Measurements from ENCODE around the gene ICA1.
"Not testable (repeated sequence)": the region's sequence is repeated elsewhere in the genome, so short reads cannot be mapped to it uniquely, and the experiment has no call there.

Gene ICA1

GRCh38 chr7:8089036-8089780 is 172.8 kb downstream of the ICA1 start:
- DNase-seq, result no peak

GRCh38 chr7:8086239-8086638 is 175.7 kb downstream of the ICA1 start:
- DNase-seq, result no peak

- no peak for DNase-seq
These were observed 176.5 kb downstream of the ICA1 start for GRCh38 chr7:8085420-8085819.

GRCh38 chr7:8084836-8085235 is 177.1 kb downstream of the ICA1 start:
- no peak for DNase-seq

GRCh38 chr7:8082762-8083161 is 179.2 kb downstream of the ICA1 start:
- no peak for DNase-seq

- no peak for DNase-seq
These were observed 183.5 kb downstream of the ICA1 start for GRCh38 chr7:8078418-8078817.

- DNase-seq, result no peak
These were observed 191.4 kb downstream of the ICA1 start for GRCh38 chr7:8070451-8071180.

GRCh38 chr7:8068892-8069686 is 192.9 kb downstream of the ICA1 start:
- DNase-seq, result no peak

GRCh38 chr7:8065356-8065813 is 196.6 kb downstream of the ICA1 start:
- no peak for DNase-seq

GRCh38 chr7:8064828-8065227 is 197.1 kb downstream of the ICA1 start:
- no peak for DNase-seq

- no peak for DNase-seq
These were observed 198.2 kb downstream of the ICA1 start for GRCh38 chr7:8063706-8064297.

GRCh38 chr7:8063300-8063699 is 198.7 kb downstream of the ICA1 start:
- DNase-seq, result not testable (repeated sequence)

Data from NCI-H2029 (cell line).